HFFc6 (cell line): ENCODE measurements around the gene DCTN2. TPM values are rescaled to one million over a fixed set of nuclear protein-coding genes. Genes with fewer than 3 reads are reported as not detected.
A peak's percentile ranks its signal among the peaks of the same experiment; 100 is the strongest.
"Not testable (repeated sequence)": the region's sequence is repeated elsewhere in the genome, so short reads cannot be mapped to it uniquely, and the experiment has no call there.

ENCODE experiments used
- DNase-seq: peaks from one replicate; pipeline ENCODE4 v3.0.0-alpha.2; 2018
- H3K27ac Mint-ChIP-seq: 2 replicates; pipeline ENCODE4 v1.8.0; 2020; ENCODE audit warnings: mild to moderate bottlenecking, mixed read lengths
- H3K27me3 Mint-ChIP-seq: 2 replicates; pipeline ENCODE4 v1.8.0; 2021; ENCODE audit warnings: mild to moderate bottlenecking, moderate library complexity, mixed read lengths; ENCODE audit not compliant: insufficient read depth
- H3K36me3 Mint-ChIP-seq: 2 replicates; pipeline ENCODE4 v1.8.0; 2021; ENCODE audit warnings: low read depth, mixed read lengths
- H3K4me1 Mint-ChIP-seq: 2 replicates; pipeline ENCODE4 v1.8.0; 2020; ENCODE audit warnings: low read depth, mixed read lengths
- H3K4me3 Mint-ChIP-seq: 2 replicates; pipeline ENCODE4 v1.8.0; 2020; ENCODE audit warnings: mild to moderate bottlenecking, moderate library complexity, mixed read lengths
- H3K9me3 Mint-ChIP-seq: 2 replicates; pipeline ENCODE4 v1.8.0; 2020; ENCODE audit warnings: mild to moderate bottlenecking, mixed read lengths
- total RNA-seq, 6 experiments: library from RNA; stranded (reverse); fragmentation: NEBNext Ultra II Directional; extraction: Animal tissue kit (Norgen Biotek cat#: 25700); gene quantifications; 2 replicates in 1 of 6; 3 replicates in 5 of 6; pipeline ENCODE4 v1.2.3, GENCODE V29; 2021
- TF ChIP-seq, protein P1 (sequence below): fragments of 200-600 bp; sonication (generic); IDR thresholded peaks from 2 replicates; pipeline ENCODE4 v1.5.0; 2021; ENCODE audit warnings: antibody characterized with exemption, mild to moderate bottlenecking

Gene DCTN2
- total RNA-seq, 6 experiments from 2014 or later: 110 to 123 (median 116) TPM

DNA sequence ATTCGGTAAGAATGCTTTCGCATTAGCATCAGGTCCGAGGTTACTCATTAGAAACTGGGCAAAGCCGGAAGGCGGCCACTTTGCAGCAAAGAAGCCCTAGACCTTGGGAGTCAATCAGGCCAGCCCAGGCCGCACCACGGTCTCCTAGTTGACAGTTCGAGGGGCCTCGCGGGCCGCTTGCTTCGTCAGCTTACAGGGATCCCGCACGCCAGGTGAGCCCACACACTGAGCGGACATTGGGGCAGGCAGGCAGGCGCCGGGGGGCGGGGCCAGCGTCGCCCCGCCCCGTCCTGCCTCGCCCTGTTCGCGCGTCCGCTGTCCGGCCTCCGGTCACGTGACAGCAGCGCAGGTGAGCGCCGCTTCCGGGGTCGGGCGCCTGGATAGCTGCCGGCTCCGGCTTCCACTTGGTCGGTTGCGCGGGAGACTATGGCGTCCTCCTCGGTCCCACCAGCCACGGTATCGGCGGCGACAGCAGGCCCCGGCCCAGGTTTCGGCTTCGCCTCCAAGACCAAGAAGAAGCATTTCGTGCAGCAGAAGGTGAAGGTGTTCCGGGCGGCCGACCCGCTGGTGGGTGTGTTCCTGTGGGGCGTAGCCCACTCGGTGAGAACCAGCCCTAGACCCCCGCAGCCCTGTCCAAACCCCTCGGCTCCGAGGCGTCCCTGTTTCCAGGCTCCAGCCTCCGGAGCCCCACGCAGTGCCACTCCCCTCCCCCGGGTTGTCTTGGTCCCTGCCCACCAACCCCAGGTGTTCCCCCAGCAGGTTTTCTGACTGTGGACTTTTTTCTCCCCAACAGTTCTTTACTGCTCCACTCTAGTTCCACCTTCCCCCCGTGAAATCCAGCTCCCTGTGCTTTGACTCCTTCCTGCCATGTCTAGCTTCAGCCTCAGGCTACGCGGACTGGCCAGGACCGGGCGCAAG, 44.1 kb upstream of the DCTN2 start, which contains the start of gene PIP4K2C:
Gene PIP4K2C, plus strand, starts transcription at position 329 of the 918 bp plus-strand sequence. Its CDS starts 98 bp downstream, at position 427.
- Mint-ChIP-seq H3K4me1 (peaks cover 26% of the 10 kb centered on the region), H3K36me3 (no peaks in the 10 kb centered on the region), H3K4me3 (peak within 1 kb of the TSS; percentile 92), H3K27ac (peak within 1 kb of the TSS; percentile 40; the same call in 1 of the 2 replicates), H3K27me3 (no peaks in the 10 kb centered on the region; the same call in 1 of the 2 replicates), H3K9me3 (no peaks in the 10 kb centered on the region)
- TF ChIP-seq, protein P1, sequence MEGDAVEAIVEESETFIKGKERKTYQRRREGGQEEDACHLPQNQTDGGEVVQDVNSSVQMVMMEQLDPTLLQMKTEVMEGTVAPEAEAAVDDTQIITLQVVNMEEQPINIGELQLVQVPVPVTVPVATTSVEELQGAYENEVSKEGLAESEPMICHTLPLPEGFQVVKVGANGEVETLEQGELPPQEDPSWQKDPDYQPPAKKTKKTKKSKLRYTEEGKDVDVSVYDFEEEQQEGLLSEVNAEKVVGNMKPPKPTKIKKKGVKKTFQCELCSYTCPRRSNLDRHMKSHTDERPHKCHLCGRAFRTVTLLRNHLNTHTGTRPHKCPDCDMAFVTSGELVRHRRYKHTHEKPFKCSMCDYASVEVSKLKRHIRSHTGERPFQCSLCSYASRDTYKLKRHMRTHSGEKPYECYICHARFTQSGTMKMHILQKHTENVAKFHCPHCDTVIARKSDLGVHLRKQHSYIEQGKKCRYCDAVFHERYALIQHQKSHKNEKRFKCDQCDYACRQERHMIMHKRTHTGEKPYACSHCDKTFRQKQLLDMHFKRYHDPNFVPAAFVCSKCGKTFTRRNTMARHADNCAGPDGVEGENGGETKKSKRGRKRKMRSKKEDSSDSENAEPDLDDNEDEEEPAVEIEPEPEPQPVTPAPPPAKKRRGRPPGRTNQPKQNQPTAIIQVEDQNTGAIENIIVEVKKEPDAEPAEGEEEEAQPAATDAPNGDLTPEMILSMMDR: no peak
- DNase-seq: peak; percentile 22

DNA sequence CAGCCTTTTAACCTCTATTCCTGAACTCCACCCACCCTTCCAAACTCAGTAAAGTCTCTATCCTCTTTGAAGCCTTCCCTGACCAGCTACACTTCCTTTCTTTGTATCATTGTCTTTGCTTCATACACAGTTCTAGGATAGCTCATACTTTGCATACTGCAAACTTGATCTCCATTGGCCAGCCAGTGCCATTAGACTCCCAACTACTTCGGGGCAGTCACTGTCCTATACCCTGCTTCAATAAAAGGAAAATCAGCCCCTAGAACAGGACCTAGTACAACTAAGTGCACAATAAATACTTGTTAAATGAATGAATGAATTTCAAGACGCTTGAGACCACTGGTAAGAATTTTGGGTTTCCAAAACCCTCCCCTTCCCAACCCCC, 43.5 kb upstream of the DCTN2 start:
- no peak overlapping the region; the same call in 1 of the 2 replicates for H3K27ac Mint-ChIP-seq
- peak overlapping the region; percentile 92 for H3K4me3 Mint-ChIP-seq
- no peaks in the 10 kb centered on the region for H3K36me3 Mint-ChIP-seq
- H3K4me1 Mint-ChIP-seq: peaks cover 26% of the 10 kb centered on the region
- no peaks in the 10 kb centered on the region; the same call in 1 of the 2 replicates for H3K27me3 Mint-ChIP-seq
- TF ChIP-seq, protein P1: no peak
- no peak for DNase-seq
- H3K9me3 Mint-ChIP-seq: no peaks in the 10 kb centered on the region

DNA sequence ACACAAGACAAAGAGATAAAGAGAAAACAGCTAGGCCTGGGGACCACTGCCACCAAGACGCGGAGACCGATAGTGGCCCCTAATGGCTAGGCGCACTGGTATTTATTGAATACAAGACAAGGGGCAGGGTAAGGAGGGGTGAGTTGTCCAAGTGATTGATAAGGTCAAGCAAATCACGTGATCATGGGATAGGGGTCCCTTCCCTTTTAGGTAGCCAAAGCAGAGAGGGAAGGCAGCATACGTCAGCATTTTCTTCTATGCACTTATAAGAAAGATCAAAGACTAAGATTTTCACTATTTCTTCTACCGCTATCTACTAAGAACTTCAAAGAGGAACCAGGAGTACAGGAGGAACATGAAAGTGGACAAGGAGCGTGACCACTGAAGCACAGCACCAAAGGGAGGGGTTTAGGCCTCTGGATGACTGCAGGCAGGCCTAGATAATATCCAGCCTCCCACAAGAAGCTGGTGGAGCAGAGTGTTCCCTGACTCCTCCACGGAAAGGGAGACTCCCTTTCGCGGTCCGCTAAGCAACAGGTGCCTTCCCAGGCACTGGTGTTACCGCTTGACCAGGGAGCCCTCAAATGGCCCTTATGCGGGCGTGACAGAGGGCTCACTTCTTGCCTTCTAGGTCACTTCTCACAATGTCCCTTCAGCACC, 42.1 kb upstream of the DCTN2 start:
- not testable (repeated sequence) for H3K27ac Mint-ChIP-seq, H3K4me3 Mint-ChIP-seq, H3K9me3 Mint-ChIP-seq, H3K27me3 Mint-ChIP-seq, H3K36me3 Mint-ChIP-seq, DNase-seq
- H3K4me1 Mint-ChIP-seq: peaks cover 26% of the 10 kb centered on the region

DNA sequence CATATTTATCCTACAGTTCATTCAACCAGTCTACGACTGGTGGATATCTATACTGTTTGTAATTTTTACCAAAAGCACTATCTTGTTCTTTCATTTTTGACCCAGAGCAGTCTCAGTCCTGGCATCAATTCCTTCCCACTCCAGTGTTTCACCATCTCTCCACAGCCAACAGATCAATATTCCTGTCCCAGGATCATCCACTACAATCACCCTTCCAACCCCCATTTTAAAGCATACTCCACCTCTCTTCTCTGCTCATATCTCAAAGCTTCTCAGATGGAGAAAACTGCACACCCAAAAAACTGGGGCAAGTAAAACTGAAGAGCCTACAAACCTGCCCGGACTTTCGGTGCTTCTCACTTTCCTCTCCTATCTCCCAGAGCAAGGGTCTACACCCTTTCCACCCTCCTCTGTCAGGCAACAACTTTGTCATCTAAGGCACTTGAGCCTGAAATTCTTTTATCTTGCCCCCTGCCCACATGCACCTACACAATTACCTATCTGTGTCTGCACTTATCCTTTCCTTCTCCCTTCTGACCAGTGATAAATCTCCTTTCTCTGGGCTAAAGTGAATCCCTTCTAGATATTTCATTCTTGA, 39.9 kb upstream of the DCTN2 start:
- Mint-ChIP-seq H3K36me3 (no peaks in the 10 kb centered on the region), H3K27me3 (no peaks in the 10 kb centered on the region; the same call in 1 of the 2 replicates), H3K27ac (no peak overlapping the region), H3K4me3 (no peak overlapping the region), H3K4me1 (peaks cover 14% of the 10 kb centered on the region), H3K9me3 (no peaks in the 10 kb centered on the region)
- no peak for DNase-seq
- TF ChIP-seq, protein P1: no peak

DNA sequence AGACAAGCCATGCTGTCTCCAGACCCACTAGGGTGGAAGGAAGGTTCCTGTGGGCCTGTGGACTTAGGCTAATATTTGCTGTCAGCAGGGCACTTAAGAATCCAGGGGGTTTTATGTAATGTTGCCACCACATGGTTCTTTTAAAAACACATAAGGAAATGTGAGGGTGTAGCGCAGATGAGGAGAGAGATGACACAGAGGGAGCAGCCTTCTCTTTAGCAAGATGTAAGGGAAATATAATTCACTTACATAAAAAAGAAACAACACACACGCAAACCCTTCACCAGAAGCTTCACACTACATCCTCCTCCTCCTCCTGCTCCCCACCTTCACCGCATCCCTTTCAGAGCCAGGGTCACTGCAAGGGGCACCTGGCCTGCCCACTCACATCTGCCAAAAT, 39.1 kb upstream of the DCTN2 start:
- TF ChIP-seq, protein P1: no peak
- no peaks in the 10 kb centered on the region for H3K9me3 Mint-ChIP-seq
- no peak overlapping the region for H3K27ac Mint-ChIP-seq
- peaks cover 8% of the 10 kb centered on the region for H3K4me1 Mint-ChIP-seq
- H3K36me3 Mint-ChIP-seq: no peaks in the 10 kb centered on the region
- DNase-seq: no peak
- H3K4me3 Mint-ChIP-seq: no peak overlapping the region
- no peaks in the 10 kb centered on the region; the same call in 1 of the 2 replicates for H3K27me3 Mint-ChIP-seq
